NT2/D1 (cell line): ENCODE results near the gene FAHD1.
"Not testable (repeated sequence)": the region's sequence is repeated elsewhere in the genome, so short reads cannot be mapped to it uniquely, and the experiment has no call there.

Experiments used
- DNase-seq: peaks from one replicate; pipeline ENCODE4 v3.0.0-alpha.2; 2011; ENCODE audit warnings: low read depth, low spot score
- H3K27me3 ChIP-seq: 2 replicates; pipeline ENCODE4 v1.6.0; 2011; ENCODE audit warnings: mild to moderate bottlenecking; ENCODE audit not compliant: insufficient read length, insufficient read depth
- H3K36me3 ChIP-seq: 2 replicates; pipeline ENCODE4 v1.6.1; 2011; ENCODE audit warnings: mild to moderate bottlenecking, low read length, mixed read lengths; ENCODE audit not compliant: insufficient read depth, insufficient read length
- H3K4me1 ChIP-seq: 2 replicates; pipeline ENCODE4 v1.5.1; 2011; ENCODE audit not compliant: insufficient read depth, insufficient read length
- H3K4me3 ChIP-seq: 2 replicates; pipeline ENCODE4 v1.5.1; 2011; ENCODE audit warnings: low read depth; ENCODE audit not compliant: insufficient read length
- H3K9ac ChIP-seq: 2 replicates; pipeline ENCODE4 v1.6.0; 2011; ENCODE audit warnings: low read depth; ENCODE audit not compliant: insufficient read length
- H3K9me3 ChIP-seq: 2 replicates; pipeline ENCODE4 v1.5.1; 2011; ENCODE audit warnings: mild to moderate bottlenecking, low read length; ENCODE audit not compliant: insufficient read depth
- SUZ12 ChIP-seq: IDR thresholded peaks from 2 replicates; pipeline ENCODE4 v1.6.1; 2011; ENCODE audit not compliant: insufficient read length, insufficient read depth; ENCODE audit errors: extremely low read depth
- YY1 ChIP-seq: IDR thresholded peaks from 2 replicates; pipeline ENCODE4 v1.6.1; 2011; ENCODE audit not compliant: insufficient read length, insufficient read depth
- ZNF274 ChIP-seq: IDR thresholded peaks from 2 replicates; pipeline ENCODE4 v1.6.1; 2011; ENCODE audit warnings: mild to moderate bottlenecking, low read depth, low read length

FAHD1 gene

DNA sequence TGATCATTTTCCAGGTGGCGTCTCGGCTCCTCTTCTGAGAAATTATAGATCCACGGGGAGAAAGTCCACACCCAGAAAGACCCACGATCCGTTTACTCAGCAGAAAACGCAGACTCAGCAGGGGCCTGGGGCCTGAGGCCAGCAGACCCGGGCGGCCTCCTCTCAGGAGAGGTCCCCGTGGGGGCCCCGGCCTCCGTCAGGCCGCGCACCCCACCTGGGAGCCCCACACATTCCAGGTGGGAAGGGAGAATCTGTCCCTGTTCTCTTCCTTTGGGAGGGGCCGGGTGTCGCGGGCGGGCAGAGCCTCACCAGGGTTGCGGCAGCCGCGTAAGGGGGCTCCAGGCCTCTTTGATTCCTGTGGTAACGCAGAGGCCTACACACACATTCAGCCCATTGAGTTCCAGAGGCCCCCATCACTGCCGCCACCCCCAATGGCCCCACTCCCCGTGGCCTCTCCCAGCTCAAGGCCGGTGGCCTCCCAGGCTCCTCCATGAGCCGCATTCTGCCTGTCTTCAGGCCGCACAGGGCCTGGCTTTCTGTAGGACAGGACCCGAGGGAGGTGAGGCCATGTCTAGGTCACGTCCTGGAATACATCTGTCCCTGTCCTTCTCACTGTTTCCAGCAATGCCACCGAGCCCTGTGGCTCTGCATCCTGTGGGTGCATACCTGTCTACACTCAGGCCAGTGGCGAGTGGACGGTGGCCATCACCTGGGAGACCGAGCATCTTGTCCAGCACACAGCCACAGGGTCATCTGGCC, 31.9 kb upstream of the FAHD1 start:
- no peak overlapping the region for H3K4me3 ChIP-seq
- TF ChIP-seq SUZ12 (no peak), YY1 (no peak), ZNF274 (no peak)
- peaks cover 26% of the 10 kb centered on the region for H3K36me3 ChIP-seq
- peaks cover 33% of the 10 kb centered on the region for H3K9me3 ChIP-seq
- H3K4me1 ChIP-seq = peaks cover 2% of the 10 kb centered on the region
- H3K27me3 ChIP-seq = no peaks in the 10 kb centered on the region
- no peak for DNase-seq
- H3K9ac ChIP-seq = no peak overlapping the region

DNA sequence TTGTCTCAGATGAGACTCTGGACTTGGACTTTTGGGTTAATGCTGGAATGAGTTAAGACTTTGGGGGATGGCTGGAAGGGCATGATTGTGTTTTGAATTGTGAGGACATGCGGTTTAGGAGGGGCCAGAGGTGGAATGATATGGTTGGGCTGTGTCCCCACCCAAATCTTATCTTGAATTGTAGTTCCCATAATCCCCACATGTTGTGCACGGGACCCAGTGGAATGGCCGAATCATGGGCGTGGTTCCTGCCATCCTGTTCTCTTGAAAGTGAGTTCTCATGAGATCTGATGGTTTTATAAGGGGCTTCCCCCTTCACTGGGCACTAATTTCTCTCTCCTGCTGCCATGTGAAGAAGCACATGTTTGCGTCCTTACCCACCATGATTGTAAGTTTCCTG, 27.7 kb upstream of the FAHD1 start:
- not testable (repeated sequence) for H3K4me3 ChIP-seq, H3K4me1 ChIP-seq, H3K36me3 ChIP-seq, H3K9ac ChIP-seq, H3K27me3 ChIP-seq, DNase-seq
- peaks cover 41% of the 10 kb centered on the region for H3K9me3 ChIP-seq

DNA sequence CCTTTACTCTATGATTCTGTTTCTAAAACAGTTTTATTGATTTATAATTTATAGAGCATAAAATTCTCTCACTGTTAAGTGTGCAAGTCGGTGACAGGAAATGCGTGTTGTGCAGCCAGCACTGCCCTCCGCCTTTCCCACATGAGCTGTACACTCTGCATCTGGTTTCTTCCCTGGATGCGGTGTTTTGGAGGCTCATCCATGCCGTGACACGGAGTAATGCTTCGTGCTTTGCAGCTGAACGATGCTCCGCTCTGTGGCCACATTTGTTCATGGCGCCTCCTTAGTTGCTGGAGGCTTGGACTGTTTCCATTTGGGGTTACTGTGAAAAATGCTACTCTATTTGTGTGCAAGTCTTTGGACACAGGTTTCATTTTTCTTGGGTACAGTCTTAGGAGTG, 26.3 kb upstream of the FAHD1 start:
- no peak for DNase-seq
- Histone ChIP-seq H3K4me3 (no peak overlapping the region), H3K4me1 (no peaks in the 10 kb centered on the region), H3K9ac (no peak overlapping the region), H3K9me3 (peaks cover 41% of the 10 kb centered on the region), H3K36me3 (peaks cover 15% of the 10 kb centered on the region), H3K27me3 (no peaks in the 10 kb centered on the region)
- TF ChIP-seq ZNF274 (no peak), YY1 (no peak), SUZ12 (no peak)

DNA sequence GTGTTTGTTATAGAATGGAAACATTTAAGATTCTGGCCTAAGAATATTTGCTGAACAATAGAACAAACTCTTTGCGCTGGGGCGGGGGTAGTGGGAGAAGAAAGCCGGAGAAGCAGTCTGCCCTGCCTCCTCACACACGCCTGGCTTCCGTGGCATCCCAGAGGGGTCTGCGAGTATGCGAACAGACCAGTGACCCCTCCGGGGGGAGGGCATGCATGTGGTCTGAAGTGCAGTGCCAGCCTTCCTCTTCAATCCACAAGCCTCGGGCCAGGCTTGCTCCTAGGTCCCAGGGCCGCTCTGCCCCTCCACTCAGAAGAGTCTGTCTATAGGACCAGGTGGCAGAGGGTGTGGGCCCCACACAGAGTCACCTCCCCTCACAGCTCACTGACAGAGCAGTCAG, 19.4 kb upstream of the FAHD1 start:
- Histone ChIP-seq H3K9ac (no peak overlapping the region), H3K36me3 (peaks cover 32% of the 10 kb centered on the region), H3K9me3 (no peaks in the 10 kb centered on the region), H3K27me3 (no peaks in the 10 kb centered on the region), H3K4me3 (no peak overlapping the region), H3K4me1 (no peaks in the 10 kb centered on the region)
- TF ChIP-seq YY1 = no peak
- TF ChIP-seq SUZ12 = no peak
- TF ChIP-seq ZNF274 = no peak
- DNase-seq = no peak

DNA sequence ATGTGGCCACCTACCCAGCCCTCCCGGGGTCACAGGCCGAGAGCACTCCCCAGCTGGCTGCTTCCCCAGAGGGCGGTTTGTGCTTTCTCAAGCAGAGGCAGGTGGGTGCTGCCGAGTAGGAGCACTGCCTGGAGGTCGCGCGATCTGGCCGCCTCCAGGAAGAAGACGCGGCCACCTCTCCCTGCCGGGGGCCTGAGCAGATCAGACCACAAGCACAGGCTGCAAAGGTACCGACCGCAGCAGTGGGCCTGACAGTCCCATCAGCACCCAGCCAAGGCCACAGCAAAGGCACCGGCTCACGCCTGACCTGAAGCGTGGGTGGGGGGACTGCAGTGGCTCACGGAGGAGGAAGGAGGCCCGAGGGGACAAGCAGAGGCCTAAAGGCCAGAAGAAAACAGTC, 18.3 kb upstream of the FAHD1 start:
- H3K9me3 ChIP-seq = no peaks in the 10 kb centered on the region
- no peak overlapping the region for H3K9ac ChIP-seq
- H3K36me3 ChIP-seq = peaks cover 32% of the 10 kb centered on the region
- H3K4me3 ChIP-seq = no peak overlapping the region
- no peak for DNase-seq
- no peaks in the 10 kb centered on the region for H3K4me1 ChIP-seq
- H3K27me3 ChIP-seq = no peaks in the 10 kb centered on the region
- TF ChIP-seq YY1 (no peak), ZNF274 (no peak), SUZ12 (no peak)

DNA sequence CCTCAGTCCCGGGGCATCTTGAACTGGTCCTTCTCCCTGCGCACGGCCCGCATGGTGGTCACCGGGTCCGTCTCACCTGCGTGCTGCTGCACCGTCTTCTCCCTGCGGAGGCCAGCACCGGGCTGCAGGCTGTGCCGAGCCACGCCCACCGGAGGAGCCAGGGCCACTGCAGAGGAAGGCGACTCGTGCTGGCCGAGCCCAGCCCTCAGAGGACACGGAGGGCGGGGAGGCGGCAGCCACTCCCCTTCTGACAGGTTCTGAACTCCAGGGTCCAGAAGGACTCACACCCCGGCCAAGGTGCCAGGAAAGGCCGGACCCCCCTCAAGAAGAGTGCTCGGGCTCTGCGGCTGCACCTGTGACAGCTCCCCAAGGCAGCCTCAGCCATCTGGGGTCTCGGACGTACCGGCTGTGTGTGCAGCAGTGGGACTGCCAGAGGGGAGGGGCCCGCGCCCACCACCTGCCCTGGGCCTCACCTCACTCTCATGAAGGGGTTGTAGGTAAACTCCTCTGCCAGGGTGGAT, 17.7 kb upstream of the FAHD1 start:
- TF ChIP-seq ZNF274 (no peak), SUZ12 (no peak), YY1 (no peak)
- DNase-seq = no peak
- no peak overlapping the region for H3K4me3 ChIP-seq
- no peaks in the 10 kb centered on the region for H3K27me3 ChIP-seq
- no peaks in the 10 kb centered on the region for H3K9me3 ChIP-seq
- peak overlapping the region; percentile 18 for H3K9ac ChIP-seq
- no peaks in the 10 kb centered on the region for H3K4me1 ChIP-seq
- peaks cover 31% of the 10 kb centered on the region for H3K36me3 ChIP-seq

DNA sequence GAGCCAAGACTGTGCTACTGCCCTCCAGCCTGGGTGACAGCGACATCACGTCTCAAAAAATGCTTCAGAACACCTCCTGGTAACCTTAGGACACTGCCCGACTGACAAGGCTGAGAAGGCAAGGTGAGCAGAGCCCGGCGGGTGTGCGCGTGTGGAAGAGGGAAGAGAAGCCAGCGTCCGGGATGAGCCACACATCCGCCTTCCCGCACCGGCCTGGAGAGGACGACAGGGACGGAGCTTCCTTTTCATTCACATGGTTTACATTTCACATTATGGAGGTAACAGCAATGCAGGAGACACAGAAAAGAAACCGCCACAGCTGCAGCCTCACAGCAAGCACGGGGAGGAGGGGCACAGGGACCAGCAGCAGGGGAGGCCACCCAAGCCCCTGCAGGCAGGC, 16.9 kb upstream of the FAHD1 start:
- no peaks in the 10 kb centered on the region for H3K27me3 ChIP-seq
- no peaks in the 10 kb centered on the region for H3K9me3 ChIP-seq
- H3K4me3 ChIP-seq = no peak overlapping the region
- H3K9ac ChIP-seq = no peak overlapping the region
- no peak for DNase-seq
- TF ChIP-seq ZNF274 = no peak
- no peak for TF ChIP-seq SUZ12
- no peak for TF ChIP-seq YY1
- H3K4me1 ChIP-seq = no peaks in the 10 kb centered on the region
- H3K36me3 ChIP-seq = peaks cover 24% of the 10 kb centered on the region
